Measurements from ENCODE around the gene ZNF285. TPM values are rescaled to one million over a fixed set of nuclear protein-coding genes. Genes with fewer than 3 reads are reported as not detected.
"Not testable (repeated sequence)": the region's sequence is repeated elsewhere in the genome, so short reads cannot be mapped to it uniquely, and the experiment has no call there.

Gene ZNF285
- total RNA-seq, 1 experiment from 2014 or later, result not detected

GRCh38 chr19:44341794-44342193 is 59.6 kb downstream of the ZNF285 start:
- BruUV-seq (replicated peaks), result no TSS peak
- Histone ChIP-seq H3K9ac (ENCODE audit: low read length) (no peak overlapping the region), H3K9me2 (ENCODE audit: insufficient read depth) (no peaks in the 10 kb centered on the region), H3K4me3 (replicated peaks in 1 of 2; ENCODE audit: low read depth in 1 of 2, low read length in 2 of 2) (no peak overlapping the region), H3K9me3 (ENCODE audit: control insufficient read depth in 1 of 2, insufficient read depth in 1 of 2, low read depth in 1 of 2, low read length in 2 of 2) (peaks cover 0 to 6% of the 10 kb centered on the region in 2 experiments; a peak in 1 of 4 replicates), H3K36me3 (ENCODE audit: control insufficient read depth in 1 of 2, insufficient read depth in 2 of 2, low read length in 2 of 2) (no peaks in the 10 kb centered on the region), H3K4me1 (ENCODE audit: control insufficient read depth in 1 of 2, insufficient read depth in 2 of 2, low read length in 2 of 2) (no peaks in the 10 kb centered on the region), H3K27ac (ENCODE audit: low read depth, low read length) (no peak overlapping the region), H3K27me3 (ENCODE audit: insufficient read depth, low read length) (no peaks in the 10 kb centered on the region), H3K79me2 (ENCODE audit: insufficient read depth, low read length) (no peaks in the 10 kb centered on the region), H3K4me2 (ENCODE audit: low read length) (no peak overlapping the region), H4K20me1 (ENCODE audit: insufficient read depth) (no peaks in the 10 kb centered on the region), H2AFZ (ENCODE audit: low read depth, low read length, poor library complexity, severe bottlenecking) (no peak overlapping the region)
- ChIA-PET POLR2A (no interaction called here), RAD21 (ENCODE audit: low non-redundant PET in 1 of 2, low total read pairs in 2 of 2, uncharacterized antibody in 2 of 2, unreplicated experiment in 2 of 2) (no interaction called here), CTCF (no interaction called here)
- intact Hi-C loops (cut with micrococcal nuclease), result no loop called here
- ATAC-seq, result no peak
- no peak for DNase-seq (ENCODE audit: low read depth, low spot score)
- no peak for TF ChIP-seq EZH2 (IDR thresholded peaks at IDR 0.05)
- no peak for TF ChIP-seq POLR2AphosphoS5 (IDR thresholded peaks at IDR 0.05; ENCODE audit: low read depth, low read length)
- TF ChIP-seq EZH2phosphoT487 (IDR thresholded peaks at IDR 0.05; ENCODE audit: borderline replicate concordance), result no peak
- TF ChIP-seq CEBPB (IDR thresholded peaks at IDR 0.05; ENCODE audit: low read depth), result no peak
- TF ChIP-seq YY1 (IDR thresholded peaks at IDR 0.05; ENCODE audit: extremely low read depth, insufficient replicate concordance, low read depth, low read length), result no peak
- TF ChIP-seq, protein P1, sequence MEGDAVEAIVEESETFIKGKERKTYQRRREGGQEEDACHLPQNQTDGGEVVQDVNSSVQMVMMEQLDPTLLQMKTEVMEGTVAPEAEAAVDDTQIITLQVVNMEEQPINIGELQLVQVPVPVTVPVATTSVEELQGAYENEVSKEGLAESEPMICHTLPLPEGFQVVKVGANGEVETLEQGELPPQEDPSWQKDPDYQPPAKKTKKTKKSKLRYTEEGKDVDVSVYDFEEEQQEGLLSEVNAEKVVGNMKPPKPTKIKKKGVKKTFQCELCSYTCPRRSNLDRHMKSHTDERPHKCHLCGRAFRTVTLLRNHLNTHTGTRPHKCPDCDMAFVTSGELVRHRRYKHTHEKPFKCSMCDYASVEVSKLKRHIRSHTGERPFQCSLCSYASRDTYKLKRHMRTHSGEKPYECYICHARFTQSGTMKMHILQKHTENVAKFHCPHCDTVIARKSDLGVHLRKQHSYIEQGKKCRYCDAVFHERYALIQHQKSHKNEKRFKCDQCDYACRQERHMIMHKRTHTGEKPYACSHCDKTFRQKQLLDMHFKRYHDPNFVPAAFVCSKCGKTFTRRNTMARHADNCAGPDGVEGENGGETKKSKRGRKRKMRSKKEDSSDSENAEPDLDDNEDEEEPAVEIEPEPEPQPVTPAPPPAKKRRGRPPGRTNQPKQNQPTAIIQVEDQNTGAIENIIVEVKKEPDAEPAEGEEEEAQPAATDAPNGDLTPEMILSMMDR (IDR thresholded peaks at IDR 0.05 in 2 of 3, conservative IDR thresholded peaks at IDR 0.05 in 1 of 3; ENCODE audit: borderline replicate concordance in 1 of 3, insufficient read depth in 1 of 3, low read depth in 2 of 3, low read length in 2 of 3), result no peak
- no peak for TF ChIP-seq RAD21 (IDR thresholded peaks at IDR 0.05; ENCODE audit: low read depth)
- TF ChIP-seq TCF7L2 (IDR thresholded peaks at IDR 0.05; ENCODE audit: borderline replicate concordance, extremely low read depth, insufficient read depth, insufficient read length), result no peak
- no peak for TF ChIP-seq ZNF274 (IDR thresholded peaks at IDR 0.05; ENCODE audit: low read depth, low read length)
- no peak for TF ChIP-seq CBX3 (IDR thresholded peaks at IDR 0.05; ENCODE audit: low read depth)
- no peak for TF ChIP-seq POLR2A (IDR thresholded peaks at IDR 0.05; ENCODE audit: borderline replicate concordance, extremely low read depth, insufficient read depth, insufficient read length)

DNA sequence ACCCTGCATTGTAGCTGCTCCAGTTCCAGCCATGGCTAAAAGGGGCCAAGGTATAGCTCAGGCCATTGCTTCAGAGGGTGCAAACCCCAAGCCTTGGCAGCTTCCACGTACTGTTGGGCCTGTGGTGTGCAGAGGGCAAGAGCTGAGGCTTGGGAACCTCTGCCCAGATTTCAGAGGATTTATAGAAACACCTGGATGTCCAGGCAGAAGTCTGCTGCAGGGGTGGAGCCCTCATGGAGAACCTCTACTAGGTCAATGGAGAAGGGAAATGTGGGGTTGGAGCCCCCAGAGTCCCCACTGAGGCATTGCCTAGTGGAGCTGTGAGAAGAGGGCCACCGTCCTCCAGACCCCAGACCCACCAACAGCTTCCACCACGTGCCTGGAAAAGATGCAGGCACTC is 66.8 kb downstream of the ZNF285 start:
- Histone ChIP-seq H3K36me3 (ENCODE audit: control insufficient read depth in 1 of 2, insufficient read depth in 2 of 2, low read length in 2 of 2) (peaks cover 6 to 23% of the 10 kb centered on the region in 2 experiments), H3K9me3 (ENCODE audit: control insufficient read depth in 1 of 2, insufficient read depth in 1 of 2, low read depth in 1 of 2, low read length in 2 of 2) (peaks cover 7 to 26% of the 10 kb centered on the region in 2 experiments; a peak in 3 of 4 replicates)
- H3K4me3 ChIP-seq (replicated peaks in 1 of 2; ENCODE audit: low read depth in 1 of 2, low read length in 2 of 2); H3K79me2 ChIP-seq (ENCODE audit: insufficient read depth, low read length); H3K27me3 ChIP-seq (ENCODE audit: insufficient read depth, low read length); BruUV-seq (replicated peaks); intact Hi-C loops (cut with micrococcal nuclease); H2AFZ ChIP-seq (ENCODE audit: low read depth, low read length, poor library complexity, severe bottlenecking); CTCF ChIA-PET; H3K27ac ChIP-seq (ENCODE audit: low read depth, low read length); H3K4me1 ChIP-seq (ENCODE audit: control insufficient read depth in 1 of 2, insufficient read depth in 2 of 2, low read length in 2 of 2); ATAC-seq; H3K4me2 ChIP-seq (ENCODE audit: low read length); H3K9ac ChIP-seq (ENCODE audit: low read length); RAD21 ChIA-PET (ENCODE audit: low non-redundant PET in 1 of 2, low total read pairs in 2 of 2, uncharacterized antibody in 2 of 2, unreplicated experiment in 2 of 2); DNase-seq (ENCODE audit: low read depth, low spot score); H4K20me1 ChIP-seq (ENCODE audit: insufficient read depth); POLR2A ChIA-PET; H3K9me2 ChIP-seq (ENCODE audit: insufficient read depth): not testable (repeated sequence)
